HG03060 (cell line): ENCODE results near the gene TRPT1.

ENCODE experiments used
- ATAC-seq: cut with Tn5 transposase; IDR thresholded peaks from one replicate; pipeline ENCODE4 v1.9.1; 2021; ENCODE audit warnings: low read depth, moderate number of reproducible peaks; ENCODE audit not compliant: unreplicated experiment

TRPT1 gene

DNA sequence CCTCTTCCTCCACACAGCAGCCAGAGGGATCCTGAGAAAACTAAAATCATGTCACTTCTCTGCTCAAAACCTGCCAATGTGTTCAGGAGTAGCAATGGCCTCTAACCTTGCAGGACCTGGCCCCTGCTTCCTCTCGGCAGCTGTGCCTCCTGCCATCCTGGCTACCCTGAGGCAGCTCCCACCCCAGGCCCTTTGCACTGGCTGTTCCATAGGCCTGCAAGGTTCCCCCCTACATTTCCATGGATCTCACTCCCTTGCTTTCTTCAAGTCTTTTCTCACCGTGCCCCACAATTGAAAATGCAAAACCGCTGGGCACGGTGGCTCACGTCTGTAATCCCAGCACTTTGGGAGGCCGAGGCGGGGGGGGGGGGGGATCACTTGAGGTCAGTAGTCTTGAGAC, 42.1 kb downstream of the TRPT1 start:
- no peak for ATAC-seq

DNA sequence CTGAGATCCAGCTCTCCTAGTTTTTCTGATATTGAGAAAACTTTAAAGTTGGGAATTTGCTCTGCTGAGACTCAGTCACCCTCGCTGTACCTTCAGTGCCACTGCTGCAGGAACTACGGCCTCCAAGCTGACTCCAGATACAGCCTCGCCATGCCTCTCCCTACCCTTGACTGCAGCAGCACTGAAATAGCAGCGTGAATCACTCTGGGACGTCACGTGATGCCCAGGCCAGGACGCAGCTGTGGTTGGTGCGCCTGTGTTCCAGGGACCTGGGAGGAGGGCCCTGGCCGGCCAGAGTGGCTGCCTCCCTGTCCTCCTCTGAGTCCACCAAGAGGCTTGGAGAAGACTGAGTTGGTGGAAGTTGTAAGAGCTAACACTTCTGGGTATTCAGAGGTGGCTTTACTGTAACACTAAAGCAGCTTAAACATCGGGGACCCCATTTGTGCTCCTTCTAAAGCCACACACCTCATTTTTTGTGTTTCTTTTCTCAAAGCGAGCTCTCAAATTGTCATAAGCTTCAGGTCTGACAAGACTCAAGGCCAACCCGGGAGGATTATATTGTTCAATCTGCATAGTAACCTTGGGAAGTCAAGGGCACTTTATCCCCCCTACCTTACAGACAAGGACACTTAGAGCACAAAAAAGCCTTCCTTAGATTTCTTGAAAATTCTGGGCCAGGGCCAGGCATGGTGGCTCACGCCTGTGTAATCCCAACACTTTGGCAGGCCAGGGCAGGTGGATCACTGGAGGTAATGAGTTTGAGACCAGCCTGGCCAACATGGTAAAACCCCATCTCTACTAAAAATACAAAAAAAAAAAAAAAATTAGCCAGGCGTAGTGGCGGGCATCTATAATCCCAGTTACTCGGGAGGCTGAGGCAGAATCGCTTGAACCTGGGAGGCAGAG, 44.2 kb downstream of the TRPT1 start:
- no peak for ATAC-seq

DNA sequence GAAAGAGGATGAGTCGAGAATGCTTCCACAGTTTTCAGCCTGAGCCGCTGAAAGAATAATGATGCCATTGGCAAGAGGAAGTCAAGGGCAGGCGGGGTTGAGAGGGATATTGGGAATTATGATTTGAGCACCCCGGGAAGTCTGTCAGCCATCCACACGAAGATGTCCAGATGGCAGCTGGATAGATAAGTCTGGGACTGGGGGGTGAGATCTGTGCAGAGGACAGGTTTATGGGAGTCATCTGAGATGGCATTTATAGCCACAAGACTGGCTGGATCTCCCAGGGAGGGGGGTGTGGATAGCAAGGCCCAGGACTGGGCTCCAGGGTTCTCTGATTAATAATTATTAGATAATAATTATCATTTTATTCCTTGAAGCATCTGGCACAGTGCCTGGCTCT, 45.1 kb downstream of the TRPT1 start:
- no peak for ATAC-seq

DNA sequence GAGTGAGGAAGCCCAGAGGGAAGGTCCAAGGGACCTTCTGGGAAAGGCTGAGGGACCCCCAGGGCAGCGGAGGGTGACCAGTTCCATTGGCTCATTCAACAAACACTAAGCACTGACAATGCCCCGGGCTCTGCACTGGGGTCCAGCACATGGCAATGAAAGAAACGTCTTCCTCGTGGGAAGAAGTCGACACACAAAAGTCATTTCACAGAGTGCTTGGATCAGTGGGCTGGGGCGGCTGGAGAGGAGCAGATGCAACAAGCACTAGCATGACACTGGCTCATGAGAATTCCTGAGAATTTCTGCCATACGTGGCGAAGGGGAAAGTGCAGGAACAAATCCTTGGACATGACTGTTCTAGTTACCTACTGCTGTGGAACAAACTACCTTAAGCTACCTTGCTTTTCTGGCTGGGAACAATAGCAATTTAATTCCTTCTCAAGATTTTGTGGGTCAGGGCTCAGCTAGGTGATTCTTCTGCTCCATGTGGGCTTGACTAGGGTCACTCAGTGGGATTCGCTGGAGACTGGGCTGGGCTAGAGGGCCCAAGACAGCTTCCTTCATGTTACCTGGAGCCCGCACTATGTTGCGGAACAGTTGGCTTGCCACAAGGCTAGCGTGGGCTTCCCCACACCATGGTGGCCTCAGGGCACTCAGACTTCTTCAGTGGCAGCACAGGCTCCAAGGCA, 46.9 kb downstream of the TRPT1 start:
- ATAC-seq, result no peak

DNA sequence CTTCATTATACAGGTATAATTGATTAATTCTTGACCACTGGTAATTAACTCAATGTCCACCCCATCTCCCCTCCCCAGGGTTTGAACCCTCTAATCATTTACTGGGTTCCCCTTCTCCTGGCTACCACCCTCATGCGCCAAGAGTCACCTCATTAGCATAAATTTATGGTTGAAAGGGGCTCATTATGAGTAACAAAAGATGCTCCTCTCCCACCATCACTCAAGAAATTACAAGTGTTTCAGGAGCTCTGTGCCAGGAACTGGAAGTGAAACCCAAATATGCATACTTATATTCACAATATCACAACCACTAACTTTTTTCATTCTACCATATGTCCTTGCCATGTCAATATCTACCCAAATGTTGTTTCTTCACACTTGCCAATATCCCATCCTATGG, 47.8 kb downstream of the TRPT1 start:
- ATAC-seq, result no peak

DNA sequence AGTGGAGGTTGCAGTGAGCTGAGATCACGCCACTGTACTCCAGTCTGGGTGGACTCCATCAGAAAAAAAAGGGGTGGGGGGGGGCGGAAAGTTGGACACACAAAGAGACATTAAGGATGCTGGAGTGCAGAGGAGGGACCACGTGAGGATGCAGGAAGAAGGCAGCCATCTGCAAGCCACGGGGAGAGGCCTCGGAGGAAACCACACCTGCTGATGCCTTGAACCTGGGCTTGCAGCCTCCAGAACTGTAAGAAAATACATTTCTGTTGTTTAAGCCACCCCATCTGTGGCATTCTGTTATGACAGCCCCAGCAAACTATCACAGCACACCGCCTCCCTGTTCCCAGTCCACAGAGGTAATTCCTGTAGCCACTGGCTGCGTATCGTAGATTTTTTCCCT, 49.2 kb downstream of the TRPT1 start:
- no peak for ATAC-seq
